Activated T-helper 1 cell treated with anti-CD3 and anti-CD28 coated beads, Interleukin-12 subunit alpha, Interleukin-12 subunit beta, Interleukin-2, Interleukin-4 antibody, amounts not matched to agents 30 ng/mL and 10 ng/mL and 1 ng/mL, durations not matched to agents 14 hours and 24 hours and 36 hours (primary cell): Measurements from ENCODE around the gene TAF8. TPM values are rescaled to one million over a fixed set of nuclear protein-coding genes. Genes with fewer than 3 reads are reported as not detected.

Experiments used
- DNase-seq: peaks from one replicate; pipeline ENCODE4 v3.0.0; 2021; ENCODE audit warnings: low spot score
- H3K27ac Mint-ChIP-seq: one replicate; pipeline ENCODE4 v1.8.0; 2021; ENCODE audit warnings: mild to moderate bottlenecking, mixed read lengths
- H3K27me3 Mint-ChIP-seq: one replicate; pipeline ENCODE4 v1.8.0; 2022; ENCODE audit warnings: mild to moderate bottlenecking, moderate library complexity, mixed read lengths; ENCODE audit not compliant: insufficient read depth
- H3K36me3 Mint-ChIP-seq: one replicate; pipeline ENCODE4 v1.8.0; 2021; ENCODE audit warnings: low read depth, mixed read lengths
- H3K4me1 Mint-ChIP-seq: one replicate; pipeline ENCODE4 v1.8.0; 2021; ENCODE audit warnings: low read depth, mixed read lengths
- H3K4me3 Mint-ChIP-seq: one replicate; pipeline ENCODE4 v1.8.0; 2021; ENCODE audit warnings: mild to moderate bottlenecking, moderate library complexity, mixed read lengths
- H3K9me3 Mint-ChIP-seq: one replicate; pipeline ENCODE4 v1.8.0; 2021; ENCODE audit warnings: mixed read lengths
- intact Hi-C: fragments of 100-400 bp; cut with micrococcal nuclease; formaldehyde crosslinking; loops from one replicate; pipeline ENCODE4 v1.15.1; 2024
- total RNA-seq: library from RNA; stranded (reverse); gene quantifications from 2 replicates; pipeline ENCODE4 v1.2.3, GENCODE V29; 2022

The TAF8 gene
- total RNA-seq, 1 donor from 2014 or later, result 36.7 TPM

- no peak for DNase-seq
- Mint-ChIP-seq H3K4me3 (no peak overlapping the region), H3K27ac (no peak overlapping the region), H3K27me3 (peaks cover 5% of the 10 kb centered on the region), H3K36me3 (no peaks in the 10 kb centered on the region), H3K9me3 (no peaks in the 10 kb centered on the region), H3K4me1 (peaks cover 9% of the 10 kb centered on the region)
- intact Hi-C loops, result no loop called here
Measured at GRCh38 chr6:42133926-42134325, 83.6 kb downstream of the TAF8 start.

DNA sequence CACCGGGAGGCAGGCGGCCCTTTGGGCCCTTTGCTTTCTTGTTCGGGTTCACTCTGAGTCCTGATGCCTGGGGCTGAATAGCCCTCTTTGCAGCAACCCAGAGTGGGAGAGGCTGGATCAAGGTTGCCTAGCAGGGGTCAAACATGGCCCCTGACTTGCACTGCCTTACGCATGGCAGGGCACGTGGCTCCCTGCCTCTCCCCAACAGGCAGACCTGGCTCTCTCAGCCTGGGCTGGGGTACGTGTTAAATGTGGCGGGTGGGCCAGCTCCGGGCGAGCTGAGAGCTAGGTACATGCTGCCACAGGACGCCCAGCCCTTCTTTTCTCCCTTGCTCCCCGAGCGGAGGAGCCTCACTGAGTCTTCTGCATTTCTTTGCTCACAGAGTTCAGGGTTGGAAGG is 84.8 kb downstream of the TAF8 start:
- Mint-ChIP-seq H3K36me3 (no peaks in the 10 kb centered on the region), H3K4me1 (peaks cover 9% of the 10 kb centered on the region), H3K4me3 (no peak overlapping the region), H3K27ac (no peak overlapping the region), H3K9me3 (no peaks in the 10 kb centered on the region), H3K27me3 (peaks cover 11% of the 10 kb centered on the region)
- no peak for DNase-seq
- intact Hi-C loops, result no loop called here

DNA sequence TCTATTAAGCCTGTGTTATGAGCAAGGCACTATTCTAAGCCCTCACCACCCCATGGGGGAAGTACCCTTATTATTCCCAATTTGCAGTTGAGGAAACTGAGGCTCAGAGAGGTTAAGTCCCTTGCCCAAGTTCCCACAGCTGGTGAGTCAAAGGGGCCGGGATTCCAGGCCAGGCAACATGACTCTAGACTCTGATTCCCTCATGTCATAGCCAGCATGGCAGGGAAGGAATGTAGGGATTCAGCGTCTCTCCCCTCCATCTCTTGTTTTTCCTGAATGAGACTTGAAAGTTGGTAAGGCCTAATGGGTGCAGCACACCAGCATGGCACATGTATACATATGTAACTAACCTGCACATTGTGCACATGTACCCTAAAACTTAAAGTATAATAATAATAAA is 85.4 kb downstream of the TAF8 start:
- Mint-ChIP-seq H3K4me3 (no peak overlapping the region), H3K9me3 (no peaks in the 10 kb centered on the region), H3K27me3 (peaks cover 16% of the 10 kb centered on the region), H3K27ac (no peak overlapping the region), H3K36me3 (no peaks in the 10 kb centered on the region), H3K4me1 (peaks cover 9% of the 10 kb centered on the region)
- no peak for DNase-seq
- intact Hi-C loops, result no loop called here

- Mint-ChIP-seq H3K9me3 (no peaks in the 10 kb centered on the region), H3K4me3 (no peak overlapping the region), H3K36me3 (no peaks in the 10 kb centered on the region), H3K4me1 (peaks cover 9% of the 10 kb centered on the region), H3K27ac (no peak overlapping the region), H3K27me3 (peaks cover 24% of the 10 kb centered on the region)
- no peak for DNase-seq
- intact Hi-C loops, result no loop called here
Measured at GRCh38 chr6:42136508-42137193, 86.3 kb downstream of the TAF8 start.

Other genes starting within 250 kb of the TAF8 start
- gene USP49, start 155.1 kb upstream of the TAF8 start, total RNA-seq, result 4.8 and 5.3 TPM in 2 replicates
- 19.0 and 23.8 TPM in 2 replicates for gene MED20, start 129.4 kb upstream of the TAF8 start, total RNA-seq
- gene BYSL, start 129.0 kb upstream of the TAF8 start, total RNA-seq, result 82.9 and 88.5 TPM in 2 replicates
- gene CCND3, start 108.7 kb upstream of the TAF8 start, total RNA-seq, result 351 and 356 TPM in 2 replicates
- gene C6orf132, start 92.1 kb downstream of the TAF8 start, total RNA-seq, result 0.18 and 0.20 TPM in 2 replicates
- gene GUCA1A, start 122.8 kb downstream of the TAF8 start, total RNA-seq, result not detected in 2 replicates
- gene GUCA1B, start 144.4 kb downstream of the TAF8 start, total RNA-seq, result 1.0 and 1.1 TPM in 2 replicates
- gene MRPS10, start 167.3 kb downstream of the TAF8 start, total RNA-seq, result 48.8 and 49.7 TPM in 2 replicates